Breast epithelium (tissue), 4 donors: ENCODE results near the gene FNBP1. TPM values are rescaled to one million over a fixed set of nuclear protein-coding genes. Genes with fewer than 3 reads are reported as not detected.
"Not testable (repeated sequence)": the region's sequence is repeated elsewhere in the genome, so short reads cannot be mapped to it uniquely, and the experiment has no call there.

Experiments used
- DNase-seq, 2 donors: peaks; one replicate each; pipeline ENCODE4 v3.0.0-alpha.2; 2019; ENCODE audit warnings: low spot score in 2 of 2
- H3K27ac ChIP-seq, 2 donors: fragments of 200-600 bp; sonication (generic) in 1 of 2; one replicate each; pipeline ENCODE4 v1.5.1; 2016 to 2019; ENCODE audit warnings: mild to moderate bottlenecking in 1 of 2
- H3K27me3 ChIP-seq, 2 donors: fragments of 200-600 bp; sonication (generic) in 1 of 2; one replicate each; pipeline versions ENCODE4 v1.5.1 to v1.6.0; 2017 to 2019; ENCODE audit warnings: control low read depth in 1 of 2, mild to moderate bottlenecking in 1 of 2
- H3K36me3 ChIP-seq: fragments of 200-600 bp; one replicate; pipeline ENCODE4 v1.5.1; 2019
- H3K4me1 ChIP-seq, 2 donors: fragments of 200-600 bp; sonication (generic); one replicate each; pipeline ENCODE4 v1.5.1; 2016 to 2019; ENCODE audit warnings: control low read depth in 1 of 2
- H3K4me3 ChIP-seq, 3 donors: fragments of 200-600 bp; sonication (generic); 1 replicate in 2 of 3; 2 replicates in 1 of 3; pipeline ENCODE4 v1.5.1; 2016 to 2019; ENCODE audit warnings: mild to moderate bottlenecking in 3 of 3, moderate library complexity in 2 of 3
- H3K9me3 ChIP-seq, 2 donors: fragments of 200-600 bp; sonication (generic) in 1 of 2; one replicate each; pipeline ENCODE4 v1.5.1; 2016 to 2019; ENCODE audit warnings: control low read depth in 1 of 2
- POLR2A ChIP-seq: fragments of 450-650 bp; IDR thresholded peaks from one replicate; pipeline ENCODE4 v1.6.1; 2016; ENCODE audit warnings: antibody characterized with exemption, mild to moderate bottlenecking, moderate library complexity
- POLR2AphosphoS5 ChIP-seq, 3 donors: sonication (generic); formaldehyde crosslinking; IDR thresholded peaks; one replicate each; pipeline ENCODE4 v1.6.1; 2017; ENCODE audit warnings: antibody characterized with exemption in 3 of 3
- intact Hi-C: fragments of 100-400 bp; cut with DNase I; formaldehyde crosslinking; loops from one replicate; pipeline ENCODE4 v1.15.1; 2023; ENCODE audit warnings: low total_unique reads
- total RNA-seq, 3 donors: library from RNA; depleted of rRNA; stranded (reverse); fragments of >200 nt; gene quantifications; one replicate each; pipeline ENCODE4 v1.1.0, GENCODE V29; 2016
- TF ChIP-seq, protein P1 (sequence below), 3 donors: fragments of 450-650 bp; IDR thresholded peaks; one replicate each; pipeline ENCODE4 v1.5.1; 2016 to 2017; ENCODE audit warnings: antibody characterized with exemption in 3 of 3, mild to moderate bottlenecking in 3 of 3, moderate library complexity in 3 of 3

FNBP1 gene
- total RNA-seq, 3 donors from 2014 or later: 31.3 to 49.8 (median 41.9) TPM

GRCh38 chr9:129946246-129946995 is 96.6 kb downstream of the FNBP1 start:
- H3K27me3 ChIP-seq: no peaks in the 10 kb centered on the region
- H3K27ac ChIP-seq: peak overlapping the region in 1 of 2 donors; percentile 32
- no peak for TF ChIP-seq POLR2A
- TF ChIP-seq POLR2AphosphoS5 (IDR thresholded peaks at IDR 0.05): no peak
- TF ChIP-seq, protein P1, sequence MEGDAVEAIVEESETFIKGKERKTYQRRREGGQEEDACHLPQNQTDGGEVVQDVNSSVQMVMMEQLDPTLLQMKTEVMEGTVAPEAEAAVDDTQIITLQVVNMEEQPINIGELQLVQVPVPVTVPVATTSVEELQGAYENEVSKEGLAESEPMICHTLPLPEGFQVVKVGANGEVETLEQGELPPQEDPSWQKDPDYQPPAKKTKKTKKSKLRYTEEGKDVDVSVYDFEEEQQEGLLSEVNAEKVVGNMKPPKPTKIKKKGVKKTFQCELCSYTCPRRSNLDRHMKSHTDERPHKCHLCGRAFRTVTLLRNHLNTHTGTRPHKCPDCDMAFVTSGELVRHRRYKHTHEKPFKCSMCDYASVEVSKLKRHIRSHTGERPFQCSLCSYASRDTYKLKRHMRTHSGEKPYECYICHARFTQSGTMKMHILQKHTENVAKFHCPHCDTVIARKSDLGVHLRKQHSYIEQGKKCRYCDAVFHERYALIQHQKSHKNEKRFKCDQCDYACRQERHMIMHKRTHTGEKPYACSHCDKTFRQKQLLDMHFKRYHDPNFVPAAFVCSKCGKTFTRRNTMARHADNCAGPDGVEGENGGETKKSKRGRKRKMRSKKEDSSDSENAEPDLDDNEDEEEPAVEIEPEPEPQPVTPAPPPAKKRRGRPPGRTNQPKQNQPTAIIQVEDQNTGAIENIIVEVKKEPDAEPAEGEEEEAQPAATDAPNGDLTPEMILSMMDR (IDR thresholded peaks at IDR 0.05): no peak
- DNase-seq: no peak
- H3K4me1 ChIP-seq: no peaks in the 10 kb centered on the region
- intact Hi-C loops: no loop called here
- no peak overlapping the region for H3K4me3 ChIP-seq
- no peaks in the 10 kb centered on the region for H3K36me3 ChIP-seq
- peaks cover 0 to 9% of the 10 kb centered on the region in 2 donors for H3K9me3 ChIP-seq

- intact Hi-C loops: no loop called here
- no peak for DNase-seq
- H3K4me3 ChIP-seq: no peak overlapping the region
- H3K9me3 ChIP-seq: peaks cover 0 to 9% of the 10 kb centered on the region in 2 donors
- no peaks in the 10 kb centered on the region for H3K27me3 ChIP-seq
- no peaks in the 10 kb centered on the region for H3K4me1 ChIP-seq
- no peak overlapping the region for H3K27ac ChIP-seq
- TF ChIP-seq POLR2AphosphoS5 (IDR thresholded peaks at IDR 0.05): no peak
- no peak for TF ChIP-seq POLR2A
- TF ChIP-seq, protein P1 (IDR thresholded peaks at IDR 0.05): no peak
- no peaks in the 10 kb centered on the region for H3K36me3 ChIP-seq
Observed at GRCh38 chr9:129945314-129945713, 97.7 kb downstream of the FNBP1 start.

DNA sequence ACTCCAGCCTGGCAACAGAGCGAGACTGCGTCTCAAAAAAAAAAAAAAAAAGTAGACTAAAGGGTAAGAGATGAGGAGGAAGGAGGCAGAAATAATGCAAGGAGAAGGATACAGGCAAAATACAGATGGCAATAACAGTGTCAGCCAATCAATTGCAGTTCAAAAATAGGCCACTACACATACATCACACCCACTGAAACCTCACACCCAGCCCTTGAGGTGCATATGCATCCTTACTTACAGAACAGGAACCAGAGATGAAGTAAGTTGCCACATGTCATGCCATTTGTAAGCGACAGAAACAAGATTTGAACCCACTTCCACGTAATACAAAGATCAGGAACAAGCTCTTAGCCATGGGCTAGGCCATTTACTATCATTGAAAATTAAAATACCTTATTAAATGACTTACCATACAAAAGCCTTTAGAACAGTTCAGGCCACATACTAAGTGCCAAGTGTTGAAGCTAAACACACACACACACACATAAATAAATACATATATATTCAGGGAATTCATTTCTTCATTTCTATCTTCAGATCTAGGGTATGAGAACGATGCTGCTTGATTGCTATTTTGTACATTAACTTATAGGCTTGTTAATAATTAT is 98.4 kb downstream of the FNBP1 start:
- H3K9me3 ChIP-seq: peaks cover 0 to 9% of the 10 kb centered on the region in 2 donors
- TF ChIP-seq, protein P1 (IDR thresholded peaks at IDR 0.05): no peak
- no peaks in the 10 kb centered on the region for H3K4me1 ChIP-seq
- intact Hi-C loops: no loop called here
- no peak overlapping the region for H3K4me3 ChIP-seq
- H3K27ac ChIP-seq: peak overlapping the region in 1 of 2 donors; percentile 1
- H3K27me3 ChIP-seq: no peaks in the 10 kb centered on the region
- no peaks in the 10 kb centered on the region for H3K36me3 ChIP-seq
- no peak for DNase-seq

GRCh38 chr9:129939431-129939830 is 103.6 kb downstream of the FNBP1 start:
- intact Hi-C loops: no loop called here
- DNase-seq: no peak
- Histone ChIP-seq H3K4me3 (no peak overlapping the region), H3K4me1 (no peaks in the 10 kb centered on the region), H3K9me3 (peaks cover 0 to 9% of the 10 kb centered on the region in 2 donors), H3K27ac (peak overlapping the region in 1 of 2 donors; percentile 60), H3K27me3 (no peaks in the 10 kb centered on the region), H3K36me3 (no peaks in the 10 kb centered on the region)
- no peak for TF ChIP-seq POLR2A
- TF ChIP-seq POLR2AphosphoS5 (IDR thresholded peaks at IDR 0.05): no peak
- TF ChIP-seq, protein P1 (IDR thresholded peaks at IDR 0.05): no peak

DNA sequence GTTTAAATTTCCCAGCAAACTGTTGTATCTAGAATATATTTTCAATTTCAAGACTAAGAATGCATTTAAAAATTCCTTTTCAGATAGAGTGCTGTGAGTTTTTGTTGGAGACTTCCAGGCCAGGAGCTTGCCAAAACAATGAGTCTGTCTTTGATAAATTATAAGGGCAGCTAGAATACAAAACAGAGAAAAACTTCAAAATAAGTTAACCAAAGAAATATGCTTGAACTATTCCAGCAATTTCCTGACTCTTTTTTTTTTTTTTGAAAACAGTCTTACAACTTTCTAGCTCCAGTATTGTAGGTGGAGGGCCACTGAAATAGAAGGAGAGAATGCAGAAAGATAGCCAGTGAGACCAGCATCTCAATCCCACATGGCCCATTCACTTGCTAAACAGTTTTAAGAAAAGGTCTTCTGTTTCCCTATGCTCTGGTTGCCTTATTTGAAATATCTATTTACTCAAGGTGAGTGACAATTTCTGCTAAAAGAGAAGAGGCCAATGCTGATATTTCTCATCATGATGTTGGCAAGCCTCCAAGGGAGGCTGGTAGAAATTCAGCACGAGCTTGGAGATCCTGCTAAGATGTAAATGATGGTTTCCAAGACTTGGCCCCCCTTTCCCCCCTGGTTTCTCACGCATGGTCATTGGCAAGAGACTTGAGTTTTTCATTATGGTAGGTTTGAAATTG is 104.6 kb downstream of the FNBP1 start:
- Histone ChIP-seq H3K27ac (peak overlapping the region; percentile 52 to 60), H3K36me3 (no peaks in the 10 kb centered on the region), H3K27me3 (no peaks in the 10 kb centered on the region), H3K9me3 (peaks cover 0 to 9% of the 10 kb centered on the region in 2 donors), H3K4me1 (no peaks in the 10 kb centered on the region), H3K4me3 (no peak overlapping the region)
- no peak for DNase-seq
- TF ChIP-seq POLR2AphosphoS5 (IDR thresholded peaks at IDR 0.05) (no peak), POLR2A (no peak)
- TF ChIP-seq, protein P1 (IDR thresholded peaks at IDR 0.05): no peak
- intact Hi-C loops: no loop called here

GRCh38 chr9:129937879-129938278 is 105.1 kb downstream of the FNBP1 start:
- H3K4me3 ChIP-seq, H3K4me1 ChIP-seq, H3K9me3 ChIP-seq, DNase-seq, intact Hi-C loops, H3K36me3 ChIP-seq, H3K27me3 ChIP-seq: not testable (repeated sequence)
- peak overlapping the region; percentile 52 to 60 for H3K27ac ChIP-seq
